Pons (tissue), 1 donor: Measurements from ENCODE around the gene CCL21.

Experiments
- DNase-seq: peaks from one replicate; pipeline ENCODE4 v3.0.0-alpha.2; 2016; ENCODE audit warnings: low spot score

Gene CCL21

DNA sequence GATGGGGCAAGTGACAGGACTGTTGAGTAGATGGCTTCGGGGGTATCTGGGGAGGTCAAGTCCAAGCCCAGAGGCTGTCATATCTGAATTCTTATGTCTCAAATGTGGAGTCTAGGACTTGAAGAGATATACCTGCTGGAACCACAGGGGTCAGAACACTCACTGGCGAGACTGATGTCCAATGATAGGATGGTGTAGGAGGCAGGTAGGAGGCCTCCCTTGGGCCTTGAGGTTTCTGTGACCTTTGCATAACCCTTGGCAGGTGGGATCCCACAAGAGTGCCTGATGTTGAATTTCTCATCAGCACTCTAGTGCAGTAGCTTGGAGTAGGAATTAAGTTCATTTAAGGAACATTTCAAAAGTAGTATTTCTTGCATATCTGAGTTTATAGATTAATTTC lies 2.8 kb downstream of the CCL21 start:
- no peak for DNase-seq

DNA sequence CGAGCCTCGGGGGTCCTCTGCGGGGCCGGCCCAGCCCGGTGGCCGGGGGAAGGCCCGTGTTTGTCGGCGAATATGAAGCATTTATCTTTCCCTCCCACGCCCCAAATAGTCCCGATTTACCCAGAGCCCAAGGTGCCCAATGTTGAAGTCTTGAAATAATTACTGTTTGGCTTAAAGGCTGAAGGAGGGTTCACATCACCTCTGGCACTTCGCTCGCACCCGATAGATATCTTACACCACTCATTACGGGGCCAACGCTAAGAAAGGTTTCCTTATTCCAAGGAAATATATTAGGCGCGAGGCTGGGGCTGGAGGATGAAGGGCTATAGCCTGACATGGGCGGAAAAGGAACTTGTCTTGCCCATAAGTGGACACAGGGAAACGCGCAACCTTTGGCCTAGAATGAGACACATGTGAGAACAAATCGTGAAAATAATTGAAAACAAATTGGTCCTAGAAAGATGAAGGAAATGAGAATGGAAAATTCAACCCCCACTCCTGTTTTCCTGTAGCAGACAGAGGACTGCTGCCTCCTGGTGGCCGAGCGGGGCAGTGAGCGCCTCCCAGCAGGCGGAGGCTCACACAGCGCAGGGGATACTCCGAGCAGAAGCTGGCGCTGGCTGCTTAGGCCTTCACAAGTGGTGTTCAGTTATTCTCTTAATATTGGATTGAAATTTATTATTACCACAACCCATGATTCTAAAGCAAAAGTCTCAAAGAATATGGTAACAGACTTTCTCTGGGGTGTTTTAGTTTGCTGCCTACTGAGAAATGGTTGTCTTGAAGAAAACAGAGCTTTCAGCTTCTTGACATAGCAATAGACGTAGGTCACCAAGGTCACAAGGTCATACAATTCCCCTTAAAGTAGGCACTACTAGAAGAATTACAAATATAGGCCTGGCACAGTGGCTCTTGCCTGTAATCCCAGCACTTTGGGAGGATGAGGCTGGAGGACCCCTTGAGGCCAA lies 7.9 kb downstream of the CCL21 start:
- peak; percentile 74 for DNase-seq

DNA sequence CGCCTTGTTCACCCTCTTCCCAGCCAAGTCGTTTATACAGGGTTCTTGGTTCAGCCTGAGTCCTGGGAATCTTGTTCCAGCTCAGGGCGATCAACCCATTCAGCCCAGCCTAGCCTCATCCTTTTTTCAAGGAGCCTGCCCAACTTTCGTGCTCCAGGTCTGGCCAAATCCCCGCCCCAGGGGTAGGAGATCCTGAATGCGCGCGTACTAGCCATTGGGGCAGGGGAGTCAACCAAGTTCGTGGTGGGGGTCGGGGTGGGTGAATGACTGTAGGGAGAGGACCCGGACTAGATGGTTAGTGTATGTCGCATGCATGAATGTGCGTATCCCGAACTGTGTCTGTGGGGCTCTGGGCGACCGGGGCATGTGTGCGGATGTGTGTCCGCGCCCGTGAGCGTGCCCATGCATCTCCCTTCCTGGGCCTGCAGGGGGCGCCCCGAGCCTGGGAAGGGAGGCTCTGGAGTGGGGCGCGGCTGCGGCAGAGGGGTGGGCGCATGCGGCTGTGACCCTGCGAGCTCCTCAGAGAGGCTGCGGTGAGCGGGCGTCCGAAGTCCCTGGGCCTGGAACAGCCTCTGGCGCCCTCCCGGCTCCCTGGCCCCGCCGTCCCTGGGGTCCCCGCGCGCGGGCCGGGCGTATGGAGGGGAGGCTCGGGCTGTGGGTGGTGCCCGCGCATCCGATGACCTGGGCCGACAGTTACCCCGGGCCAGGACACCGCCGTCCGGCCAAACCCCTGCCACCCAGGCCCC lies 8.7 kb downstream of the CCL21 start:
- peak; percentile 37 for DNase-seq

DNA sequence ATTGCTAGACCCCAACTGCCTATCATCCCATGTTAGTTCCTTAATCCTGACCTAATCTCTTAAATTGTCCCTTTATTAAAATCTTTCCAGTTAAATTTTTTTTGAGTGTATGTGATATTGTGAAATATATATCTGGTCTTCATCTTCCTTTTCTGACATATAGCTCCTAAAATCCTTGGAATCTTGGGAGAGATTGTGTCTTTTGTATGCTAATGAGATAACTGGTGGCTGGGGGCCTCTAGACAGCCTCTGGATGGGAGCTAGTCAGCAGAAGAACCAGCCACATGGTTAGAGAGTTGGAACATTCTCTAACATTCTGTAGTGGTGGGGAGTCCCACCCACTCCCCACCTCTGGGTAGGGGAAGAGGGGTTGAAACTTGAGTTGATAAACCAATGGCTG lies 15.1 kb downstream of the CCL21 start:
- no peak for DNase-seq

DNA sequence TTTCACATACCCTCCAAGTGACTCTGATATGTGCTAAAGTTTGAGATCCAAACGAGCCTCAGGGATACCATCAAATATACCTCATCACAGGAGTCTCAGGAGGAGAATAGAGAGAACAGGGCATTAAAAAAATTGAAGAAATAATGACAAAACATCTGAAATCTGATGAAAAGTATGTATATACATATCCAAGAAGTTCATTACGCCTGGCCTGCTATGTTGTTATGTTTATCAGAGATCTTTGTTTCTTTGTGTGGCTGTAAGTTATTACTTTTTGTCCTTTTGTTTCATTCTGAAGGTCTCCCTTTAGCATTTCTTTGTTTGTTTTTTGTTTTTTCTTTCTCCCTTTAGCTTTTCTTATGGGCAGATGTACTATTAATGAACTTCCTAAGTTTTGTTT lies 16.4 kb downstream of the CCL21 start:
- no peak for DNase-seq

DNA sequence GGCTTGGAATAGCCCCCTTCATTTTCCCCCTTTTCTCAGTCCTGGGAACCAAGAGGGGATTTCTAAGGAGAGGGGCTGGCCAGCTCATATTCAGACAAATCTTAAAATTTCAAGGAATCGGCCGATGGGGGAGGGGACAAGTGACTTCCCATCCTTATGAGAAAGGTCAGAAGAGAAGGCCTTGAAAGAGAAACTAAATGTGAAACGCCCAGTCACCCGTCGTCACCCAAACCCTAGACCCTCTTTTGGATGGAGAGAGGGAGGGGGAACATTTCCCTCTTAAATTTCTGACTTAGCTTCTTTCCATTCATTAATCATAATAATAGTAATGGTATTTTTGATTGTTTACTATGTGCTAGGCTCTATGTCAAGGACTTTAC lies 18.0 kb downstream of the CCL21 start:
- DNase-seq = no peak

DNA sequence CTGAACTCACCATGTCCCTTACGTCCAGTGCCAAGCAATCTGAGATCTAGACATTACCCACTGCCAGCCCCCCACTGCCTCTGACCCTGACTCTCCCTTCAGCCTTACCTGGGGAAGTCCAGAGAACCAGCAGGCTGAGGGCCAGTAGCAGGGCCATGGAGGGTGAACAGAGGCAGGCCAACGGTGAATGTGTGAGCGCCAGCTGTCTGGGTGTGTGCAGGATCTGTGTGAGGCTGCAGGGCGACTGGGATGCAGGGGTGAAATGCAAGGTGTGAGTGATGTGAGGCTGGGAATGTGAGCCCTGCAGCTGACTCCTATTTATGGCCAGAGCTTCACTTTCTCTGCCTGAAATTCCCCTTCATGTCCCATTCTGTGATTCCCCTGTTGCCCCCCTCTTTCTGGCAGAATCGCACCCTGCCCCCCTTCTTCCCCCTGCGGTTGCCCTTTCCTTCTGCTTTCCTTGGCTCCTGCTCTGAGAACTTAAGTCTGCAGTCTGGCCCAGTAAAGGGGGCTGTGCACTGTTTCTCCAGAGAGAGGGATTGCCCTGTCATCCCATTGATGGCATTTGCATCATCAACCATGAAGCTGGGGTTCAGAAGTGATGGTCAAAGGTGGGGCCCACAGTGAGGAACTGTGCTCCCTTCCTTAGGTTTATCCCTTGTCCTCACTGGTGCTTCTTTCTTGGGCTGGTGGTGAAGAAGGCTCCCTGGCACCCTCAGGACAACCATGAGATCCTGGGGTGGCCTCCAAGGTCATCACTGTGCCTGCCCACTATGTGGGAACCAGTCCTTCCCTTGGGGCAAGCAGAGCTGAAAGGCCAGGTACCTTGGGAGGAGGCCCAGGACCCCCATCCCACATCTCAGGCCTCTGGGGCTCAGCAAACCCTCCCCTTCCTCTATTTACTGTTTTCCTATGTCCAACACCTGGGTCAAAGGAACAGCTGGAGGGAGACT lies 18.7 kb downstream of the CCL21 start, which contains the start of gene CCL19:
Gene CCL19 (minus strand): TSS at position 294 of the 953 bp plus-strand sequence. CDS start 137 bp downstream, at position 157.
- no peak for DNase-seq

DNA sequence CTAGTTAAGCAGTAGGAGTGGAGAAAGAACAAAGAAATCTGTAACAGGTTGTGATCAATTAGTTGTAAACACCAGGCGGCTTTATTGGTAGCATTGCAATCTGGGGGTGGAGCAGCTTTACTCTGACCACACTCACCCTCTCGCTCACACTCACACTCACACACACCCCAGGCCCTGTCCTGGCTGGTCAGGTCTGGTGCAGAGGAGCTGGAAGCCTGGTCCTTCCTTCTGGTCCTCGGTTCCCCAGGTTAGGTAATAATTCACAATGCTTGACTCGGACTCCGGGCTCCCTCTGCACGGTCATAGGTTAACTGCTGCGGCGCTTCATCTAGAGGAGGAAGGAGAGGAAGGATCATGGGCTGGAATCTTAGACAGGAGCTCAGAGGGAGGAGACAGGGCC lies 20.4 kb downstream of the CCL21 start:
- no peak for DNase-seq

DNA sequence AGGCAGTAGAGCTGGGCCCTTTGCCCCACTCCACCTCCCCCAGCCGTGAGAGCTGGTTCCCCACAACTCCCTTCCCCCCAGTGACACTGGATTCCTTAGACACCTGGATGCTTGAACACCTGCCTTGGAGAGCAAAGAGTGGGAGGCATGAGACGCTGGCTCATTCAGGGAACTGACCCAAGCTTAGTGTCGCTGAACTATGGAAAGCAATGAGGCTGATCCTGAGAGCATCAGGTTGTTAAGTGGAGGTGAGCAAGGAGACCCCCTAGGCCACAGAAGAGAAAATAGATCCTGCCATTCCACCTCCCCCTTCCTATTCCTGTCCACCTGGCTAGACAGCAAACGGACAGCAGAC lies 20.8 kb downstream of the CCL21 start:
- no peak for DNase-seq

DNA sequence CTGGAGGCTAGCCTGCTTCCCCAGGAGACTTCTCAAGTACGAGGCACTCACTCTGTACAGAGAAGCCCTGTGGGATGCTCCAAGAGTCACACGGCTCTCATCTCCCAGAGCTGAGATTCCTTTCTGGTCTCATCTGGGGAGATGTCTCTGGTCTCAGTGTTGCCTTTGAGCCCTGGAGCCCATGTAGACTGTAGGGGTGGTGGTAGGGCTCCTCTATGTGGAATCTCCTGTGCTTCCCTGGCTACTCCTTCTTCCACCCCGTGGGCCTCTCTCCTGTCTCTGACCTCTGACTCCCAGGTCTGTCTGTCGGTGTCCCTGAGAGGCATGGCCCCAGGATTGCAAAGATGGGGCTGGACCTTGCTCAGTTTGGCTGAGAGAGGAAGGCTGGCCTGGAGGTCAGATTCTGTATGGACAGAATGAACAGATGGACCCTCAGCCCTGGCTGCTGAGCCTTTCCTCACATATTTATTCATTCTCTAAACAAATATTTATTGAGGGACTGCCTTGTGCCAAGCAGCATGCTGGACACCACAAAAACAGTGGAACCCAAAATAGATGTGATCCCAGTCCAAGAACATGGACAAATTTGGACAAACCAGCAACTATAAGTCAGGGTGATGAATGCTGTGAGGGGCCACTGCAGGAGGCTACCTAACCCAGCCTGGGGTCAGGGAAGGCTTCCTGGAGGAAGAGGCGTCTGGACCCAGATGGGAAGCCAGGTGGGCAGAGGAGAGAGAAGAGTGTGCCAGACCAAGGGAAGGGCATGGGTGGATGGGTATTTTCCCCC lies 21.4 kb downstream of the CCL21 start:
- DNase-seq = no peak

DNA sequence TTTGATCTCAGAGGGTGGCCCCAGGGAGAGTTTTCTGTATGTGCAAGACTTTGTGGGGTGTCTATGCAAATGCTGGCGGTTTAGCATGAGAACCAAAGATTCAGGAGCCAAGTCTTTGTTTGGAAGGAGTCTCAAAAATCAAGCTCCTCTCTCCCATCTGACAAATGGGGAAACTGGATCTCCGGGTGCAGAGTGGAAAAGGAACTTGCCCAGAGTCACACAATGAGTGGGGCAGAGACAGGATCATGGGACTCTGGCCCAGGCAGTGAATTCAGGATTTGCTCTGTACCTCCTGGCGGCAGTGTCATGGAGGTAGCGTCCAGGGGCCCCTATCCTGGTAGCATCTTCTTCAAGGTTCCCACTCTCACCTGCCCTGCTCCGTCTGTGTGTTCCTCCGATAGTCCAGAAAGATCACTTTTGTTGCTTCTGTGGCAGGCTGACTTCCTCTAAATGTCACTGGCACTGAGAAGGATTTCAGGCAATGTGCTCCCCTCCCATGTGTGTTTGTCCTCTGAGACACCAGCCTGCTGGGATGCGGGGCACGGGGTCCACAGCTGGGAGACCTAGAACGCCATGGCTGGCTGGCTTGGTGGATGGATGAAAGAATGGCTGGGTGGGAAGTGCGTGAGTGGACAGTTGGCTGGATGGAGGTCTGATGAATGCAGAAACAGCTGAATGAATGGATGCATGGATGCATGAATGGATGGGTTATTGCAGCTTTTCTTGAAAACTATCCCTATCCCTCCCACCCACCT lies 22.5 kb downstream of the CCL21 start:
- DNase-seq = no peak

DNA sequence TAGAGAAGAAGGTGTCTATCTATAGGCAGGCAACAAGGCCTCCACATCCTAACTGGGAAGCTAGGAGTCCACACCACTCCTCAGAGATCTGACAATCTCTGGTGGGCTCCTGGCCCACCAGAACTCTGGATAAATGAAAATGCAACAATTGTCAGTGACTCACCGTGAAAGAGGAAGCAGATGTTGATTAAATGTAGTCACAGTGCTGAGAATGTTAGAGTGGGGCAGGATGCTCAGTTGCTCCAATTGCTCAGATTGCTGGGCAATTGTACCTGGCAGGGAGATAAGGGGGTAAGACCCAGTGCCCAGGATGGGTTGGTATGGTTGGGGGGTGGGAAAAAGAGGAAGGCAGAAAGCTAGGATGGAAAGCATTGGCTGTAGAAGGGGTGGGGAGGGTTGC lies 23.2 kb downstream of the CCL21 start:
- no peak for DNase-seq

DNA sequence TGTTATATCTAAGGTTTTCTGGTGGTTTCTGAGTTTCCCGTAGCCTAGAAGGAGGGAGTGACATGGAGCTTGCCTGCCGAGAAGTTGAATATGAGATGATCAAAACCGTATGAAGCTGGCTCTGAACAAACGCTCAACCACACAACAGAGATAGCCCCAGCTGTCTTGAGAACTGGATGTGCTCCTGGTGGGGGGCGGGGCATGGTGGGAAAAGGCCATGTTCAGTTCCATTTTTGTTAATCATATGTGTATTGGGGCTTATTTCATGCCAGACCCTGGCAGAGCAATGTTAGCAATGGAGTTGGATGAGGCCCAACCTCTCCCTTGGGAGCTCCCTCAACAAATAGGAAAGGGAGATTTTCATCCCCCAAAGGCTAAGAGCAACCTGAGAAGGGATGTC lies 23.7 kb downstream of the CCL21 start:
- DNase-seq = no peak

DNA sequence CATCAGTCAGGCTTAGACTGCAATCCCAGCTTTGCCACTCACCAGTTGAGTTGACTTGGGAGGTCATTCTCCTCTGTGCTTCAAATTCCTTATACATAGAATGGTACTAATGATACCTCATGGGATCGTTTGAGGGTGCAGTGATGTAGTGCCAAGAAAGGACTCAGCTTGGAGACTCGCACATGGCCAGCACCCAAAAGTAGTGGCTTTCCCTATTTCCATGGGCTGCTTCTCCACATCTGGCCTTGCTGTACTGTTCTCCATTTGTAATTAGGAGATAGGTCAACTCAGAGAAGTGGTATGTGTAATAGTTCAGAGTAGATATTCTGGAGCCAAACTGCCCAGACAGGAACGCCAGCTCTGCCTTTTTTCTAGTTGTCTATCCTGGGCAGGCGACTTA lies 24.3 kb downstream of the CCL21 start:
- DNase-seq = no peak

DNA sequence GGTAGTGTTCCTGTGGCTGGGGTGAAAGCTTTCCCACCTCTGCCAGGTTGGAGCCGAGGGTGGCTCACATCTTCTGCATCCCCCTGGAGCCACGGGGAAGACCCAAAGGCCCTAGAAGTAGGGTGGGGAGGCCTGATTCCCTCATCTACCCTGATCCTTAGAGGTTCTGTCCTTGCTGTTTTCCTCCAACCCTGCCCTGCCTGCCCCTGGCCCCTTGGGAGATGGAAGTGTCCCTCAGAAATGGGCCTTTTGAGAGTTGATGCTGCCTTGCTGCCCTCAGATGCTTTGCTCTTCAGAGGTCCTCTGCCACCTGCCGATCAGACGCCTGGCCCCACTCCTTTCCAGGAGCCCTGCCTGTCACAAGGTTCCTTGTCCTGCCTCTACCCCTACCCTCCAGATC lies 25.1 kb downstream of the CCL21 start:
- DNase-seq = no peak

DNA sequence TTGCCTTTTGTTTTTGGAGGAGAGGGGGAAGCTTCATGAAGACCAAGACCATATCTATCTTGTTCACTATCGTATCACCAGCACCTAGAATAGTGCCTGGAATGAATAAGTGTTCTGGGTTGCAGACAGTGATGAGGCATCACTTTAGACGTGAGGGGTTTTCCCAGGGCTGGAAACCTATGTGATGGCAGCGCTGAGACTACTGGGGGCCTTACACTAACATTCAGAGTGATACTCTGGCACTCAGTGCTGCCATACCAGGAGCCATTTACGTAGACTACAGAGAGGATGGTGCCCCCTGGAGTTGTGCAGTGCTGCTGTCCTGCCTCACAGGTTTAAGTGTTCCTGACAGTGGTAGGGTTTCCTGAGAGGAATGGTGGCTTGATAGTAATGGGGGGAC lies 25.8 kb downstream of the CCL21 start:
- DNase-seq = no peak

DNA sequence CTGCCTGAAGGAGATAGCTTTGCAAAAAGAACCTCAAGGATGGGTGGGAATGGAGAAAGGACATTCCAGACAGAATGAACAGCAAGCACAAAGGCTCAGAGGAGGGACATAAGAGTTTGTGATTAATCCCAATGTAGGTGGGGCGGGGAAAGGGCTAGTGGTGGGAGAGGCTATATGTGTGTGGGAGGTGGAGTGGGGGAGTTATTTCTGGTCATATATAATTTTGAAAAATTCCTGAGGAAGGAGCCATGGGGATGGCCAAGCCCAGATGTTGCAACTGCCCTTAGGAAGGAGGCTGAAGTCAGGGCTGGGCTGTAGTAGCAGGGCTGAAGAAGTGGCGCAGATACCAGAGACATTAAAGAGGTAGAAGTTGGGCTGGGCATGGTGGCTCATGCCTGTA lies 34.1 kb downstream of the CCL21 start:
- DNase-seq = no peak

DNA sequence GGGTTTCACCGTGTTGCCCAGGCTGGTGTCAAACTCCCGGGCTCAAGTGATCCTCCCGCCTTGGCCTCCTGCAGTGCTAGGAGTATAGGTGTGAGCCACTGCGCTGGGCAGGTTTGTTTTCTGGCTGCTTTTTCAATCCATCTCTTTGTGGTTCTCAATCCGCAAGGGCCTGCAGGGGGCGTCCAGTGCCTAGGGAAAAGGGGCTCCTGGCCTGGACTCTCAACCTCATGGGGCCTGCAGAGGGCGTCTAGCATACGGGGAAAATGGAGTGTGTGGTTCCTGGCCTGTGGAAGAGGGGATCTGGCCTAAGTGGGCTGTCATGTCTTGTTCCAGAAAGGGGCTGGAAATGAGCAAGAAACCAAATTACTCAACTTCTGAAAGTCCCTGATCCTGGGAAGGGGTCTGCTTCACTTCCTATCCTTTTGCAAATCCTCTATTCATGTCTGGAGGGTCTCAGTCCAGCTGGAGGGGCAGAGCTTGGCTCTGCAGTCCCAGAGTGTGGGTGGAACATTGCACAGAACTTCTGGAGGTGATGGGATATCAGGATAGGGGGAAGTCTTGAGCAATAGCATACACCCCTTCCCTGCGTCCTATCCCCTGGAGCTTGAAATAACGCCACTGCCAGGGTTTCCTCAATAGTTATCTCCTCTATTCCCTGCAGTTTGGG lies 34.8 kb downstream of the CCL21 start:
- peak; percentile 37 for DNase-seq

DNA sequence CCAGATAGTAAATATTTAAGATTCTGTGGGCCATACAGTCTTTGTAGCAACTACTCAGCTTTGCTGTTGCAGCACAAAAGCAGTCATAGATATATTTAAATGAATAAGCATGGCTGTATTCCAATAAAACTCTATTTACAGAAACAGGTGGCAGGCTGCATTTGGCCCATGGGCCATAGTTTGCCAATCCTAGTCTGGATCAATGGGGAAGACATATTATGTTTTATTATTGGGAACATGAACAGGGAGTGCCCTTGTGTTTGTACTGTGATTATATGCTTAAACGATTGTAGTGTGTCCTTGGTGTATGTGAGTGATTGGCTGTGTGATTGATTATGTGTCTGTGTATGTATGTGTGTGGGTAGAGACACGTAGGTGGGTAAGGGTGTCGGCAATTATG lies 35.5 kb downstream of the CCL21 start:
- no peak for DNase-seq

DNA sequence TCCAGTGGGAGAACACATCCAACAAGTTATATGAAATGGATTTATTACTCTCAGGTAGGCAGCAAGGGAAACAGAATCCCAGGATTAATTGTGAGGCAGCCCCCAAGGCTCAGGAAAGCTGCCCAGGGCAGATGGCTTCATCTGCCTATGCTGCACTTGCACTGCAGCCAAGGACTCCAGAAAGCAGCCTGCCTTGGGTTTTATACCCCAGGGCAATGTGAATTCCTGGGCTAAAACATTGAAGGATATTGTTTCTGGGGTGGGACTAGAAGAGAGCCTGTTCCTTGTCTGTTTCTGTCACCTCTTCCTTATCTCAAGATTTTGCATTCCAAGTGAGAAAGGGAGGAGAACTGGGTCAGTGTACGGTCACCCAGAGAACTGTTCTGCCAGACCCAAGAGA lies 38.6 kb downstream of the CCL21 start:
- no peak for DNase-seq
